Raji (cell line): ENCODE data around the gene MSI2.

Experiments
- POLR2A ChIP-seq: IDR thresholded peaks from 2 replicates; pipeline ENCODE4 v1.6.1; 2011; ENCODE audit warnings: low read depth, low read length, control low read depth; ENCODE audit not compliant: insufficient read depth

MSI2 gene

GRCh38 chr17:57451643-57452042, 195.3 kb downstream of the MSI2 start:
- no peak for TF ChIP-seq POLR2A

GRCh38 chr17:57453841-57454425, 197.6 kb downstream of the MSI2 start:
- TF ChIP-seq POLR2A = no peak

GRCh38 chr17:57454729-57455062, 198.4 kb downstream of the MSI2 start:
- TF ChIP-seq POLR2A = no peak

- no peak for TF ChIP-seq POLR2A
These were observed 199.0 kb downstream of the MSI2 start for GRCh38 chr17:57455063-57455914.

GRCh38 chr17:57456622-57457021, 200.3 kb downstream of the MSI2 start:
- TF ChIP-seq POLR2A = no peak

GRCh38 chr17:57457188-57457587, 200.9 kb downstream of the MSI2 start:
- no peak for TF ChIP-seq POLR2A

- TF ChIP-seq POLR2A = no peak
These were observed 202.5 kb downstream of the MSI2 start for GRCh38 chr17:57458718-57459285.

GRCh38 chr17:57459286-57459915, 203.1 kb downstream of the MSI2 start:
- no peak for TF ChIP-seq POLR2A

GRCh38 chr17:57461082-57461481, 204.8 kb downstream of the MSI2 start:
- TF ChIP-seq POLR2A = no peak

- no peak for TF ChIP-seq POLR2A
These were observed 205.8 kb downstream of the MSI2 start for GRCh38 chr17:57462007-57462579.

GRCh38 chr17:57463103-57463885, 207.0 kb downstream of the MSI2 start:
- TF ChIP-seq POLR2A = no peak

- TF ChIP-seq POLR2A = no peak
These were observed 208.0 kb downstream of the MSI2 start for GRCh38 chr17:57464191-57464864.

GRCh38 chr17:57465610-57466009, 209.3 kb downstream of the MSI2 start:
- no peak for TF ChIP-seq POLR2A

- TF ChIP-seq POLR2A = no peak
These were observed 209.7 kb downstream of the MSI2 start for GRCh38 chr17:57466017-57466471.
